Nephron progenitor cell (in vitro differentiated cells): ENCODE measurements around the gene LRBA.

Experiments
- DNase-seq: peaks from one replicate; pipeline ENCODE4 v3.0.0; 2021
- H3K27ac Mint-ChIP-seq: 2 replicates; pipeline ENCODE4 v1.8.0; 2021; ENCODE audit warnings: mild to moderate bottlenecking, moderate library complexity, mixed read lengths
- H3K27me3 Mint-ChIP-seq: 2 replicates; pipeline ENCODE4 v1.8.0; 2021; ENCODE audit warnings: mild to moderate bottlenecking, low read depth, mixed read lengths; ENCODE audit not compliant: poor library complexity
- H3K36me3 Mint-ChIP-seq: 2 replicates; pipeline ENCODE4 v1.8.0; 2021; ENCODE audit warnings: low read depth, mixed read lengths
- H3K4me1 Mint-ChIP-seq: 2 replicates; pipeline ENCODE4 v1.8.0; 2021; ENCODE audit warnings: mixed read lengths
- H3K4me3 Mint-ChIP-seq: 2 replicates; pipeline ENCODE4 v1.8.0; 2021; ENCODE audit warnings: mild to moderate bottlenecking, moderate library complexity, mixed read lengths
- H3K9me3 Mint-ChIP-seq: 2 replicates; pipeline ENCODE4 v1.8.0; 2021; ENCODE audit warnings: mild to moderate bottlenecking, moderate library complexity, mixed read lengths
- TF ChIP-seq, protein P1 (sequence below): fragments of 200-600 bp; sonication (generic); IDR thresholded peaks from 2 replicates; pipeline ENCODE4 v1.5.0; 2021; ENCODE audit warnings: antibody characterized with exemption

The LRBA gene

GRCh38 chr4:150822407-150822806 is 192.7 kb downstream of the LRBA start:
- no peak for DNase-seq
- H3K27me3 Mint-ChIP-seq, result no peaks in the 10 kb centered on the region
- TF ChIP-seq, protein P1, sequence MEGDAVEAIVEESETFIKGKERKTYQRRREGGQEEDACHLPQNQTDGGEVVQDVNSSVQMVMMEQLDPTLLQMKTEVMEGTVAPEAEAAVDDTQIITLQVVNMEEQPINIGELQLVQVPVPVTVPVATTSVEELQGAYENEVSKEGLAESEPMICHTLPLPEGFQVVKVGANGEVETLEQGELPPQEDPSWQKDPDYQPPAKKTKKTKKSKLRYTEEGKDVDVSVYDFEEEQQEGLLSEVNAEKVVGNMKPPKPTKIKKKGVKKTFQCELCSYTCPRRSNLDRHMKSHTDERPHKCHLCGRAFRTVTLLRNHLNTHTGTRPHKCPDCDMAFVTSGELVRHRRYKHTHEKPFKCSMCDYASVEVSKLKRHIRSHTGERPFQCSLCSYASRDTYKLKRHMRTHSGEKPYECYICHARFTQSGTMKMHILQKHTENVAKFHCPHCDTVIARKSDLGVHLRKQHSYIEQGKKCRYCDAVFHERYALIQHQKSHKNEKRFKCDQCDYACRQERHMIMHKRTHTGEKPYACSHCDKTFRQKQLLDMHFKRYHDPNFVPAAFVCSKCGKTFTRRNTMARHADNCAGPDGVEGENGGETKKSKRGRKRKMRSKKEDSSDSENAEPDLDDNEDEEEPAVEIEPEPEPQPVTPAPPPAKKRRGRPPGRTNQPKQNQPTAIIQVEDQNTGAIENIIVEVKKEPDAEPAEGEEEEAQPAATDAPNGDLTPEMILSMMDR, result no peak
- H3K4me3 Mint-ChIP-seq, result no peak overlapping the region
- no peaks in the 10 kb centered on the region for H3K9me3 Mint-ChIP-seq
- peaks cover 39% of the 10 kb centered on the region for H3K36me3 Mint-ChIP-seq
- no peaks in the 10 kb centered on the region for H3K4me1 Mint-ChIP-seq
- no peak overlapping the region for H3K27ac Mint-ChIP-seq

- Mint-ChIP-seq H3K27ac (no peak overlapping the region), H3K4me1 (no peaks in the 10 kb centered on the region)
- TF ChIP-seq, protein P1, result no peak
These were observed 193.4 kb downstream of the LRBA start for GRCh38 chr4:150821641-150822040.

DNA sequence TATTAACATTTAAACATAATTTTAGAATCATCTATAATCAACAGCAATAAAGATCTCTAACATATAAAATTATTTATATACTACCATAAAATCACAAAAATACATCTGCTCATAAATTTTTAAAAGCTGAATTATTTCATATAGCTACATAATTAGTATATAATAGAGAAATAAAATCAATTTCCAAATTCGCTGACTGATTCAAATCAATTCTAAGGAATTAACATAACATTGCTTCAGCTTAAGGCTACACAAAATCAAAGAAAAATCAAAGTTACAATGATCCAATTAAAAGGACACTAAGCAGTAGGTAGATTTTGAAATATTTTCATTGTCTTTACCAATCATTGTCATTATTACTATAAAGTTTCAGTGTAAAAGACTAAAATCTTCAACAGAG is 194.7 kb downstream of the LRBA start:
- Mint-ChIP-seq H3K4me1 (no peaks in the 10 kb centered on the region), H3K4me3 (no peak overlapping the region), H3K27ac (no peak overlapping the region), H3K27me3 (no peaks in the 10 kb centered on the region), H3K36me3 (peaks cover 33% of the 10 kb centered on the region), H3K9me3 (peaks cover 3% of the 10 kb centered on the region)
- TF ChIP-seq, protein P1, result no peak
- DNase-seq, result no peak

More at GRCh38 chr4:150821641-150822040, 193.4 kb downstream of the LRBA start:
- H3K27me3 Mint-ChIP-seq, result no peaks in the 10 kb centered on the region
- DNase-seq, result no peak
- H3K4me3 Mint-ChIP-seq, result no peak overlapping the region
- H3K36me3 Mint-ChIP-seq, result peaks cover 37% of the 10 kb centered on the region
- peaks cover 3% of the 10 kb centered on the region for H3K9me3 Mint-ChIP-seq

GRCh38 chr4:150818661-150819060 is 196.4 kb downstream of the LRBA start:
- peaks cover 18% of the 10 kb centered on the region for H3K36me3 Mint-ChIP-seq
- H3K9me3 Mint-ChIP-seq, result peaks cover 3% of the 10 kb centered on the region
- H3K4me1 Mint-ChIP-seq, result no peaks in the 10 kb centered on the region
- no peak overlapping the region for H3K27ac Mint-ChIP-seq
- DNase-seq, result no peak
- H3K4me3 Mint-ChIP-seq, result no peak overlapping the region
- no peaks in the 10 kb centered on the region for H3K27me3 Mint-ChIP-seq
- TF ChIP-seq, protein P1, result no peak

DNA sequence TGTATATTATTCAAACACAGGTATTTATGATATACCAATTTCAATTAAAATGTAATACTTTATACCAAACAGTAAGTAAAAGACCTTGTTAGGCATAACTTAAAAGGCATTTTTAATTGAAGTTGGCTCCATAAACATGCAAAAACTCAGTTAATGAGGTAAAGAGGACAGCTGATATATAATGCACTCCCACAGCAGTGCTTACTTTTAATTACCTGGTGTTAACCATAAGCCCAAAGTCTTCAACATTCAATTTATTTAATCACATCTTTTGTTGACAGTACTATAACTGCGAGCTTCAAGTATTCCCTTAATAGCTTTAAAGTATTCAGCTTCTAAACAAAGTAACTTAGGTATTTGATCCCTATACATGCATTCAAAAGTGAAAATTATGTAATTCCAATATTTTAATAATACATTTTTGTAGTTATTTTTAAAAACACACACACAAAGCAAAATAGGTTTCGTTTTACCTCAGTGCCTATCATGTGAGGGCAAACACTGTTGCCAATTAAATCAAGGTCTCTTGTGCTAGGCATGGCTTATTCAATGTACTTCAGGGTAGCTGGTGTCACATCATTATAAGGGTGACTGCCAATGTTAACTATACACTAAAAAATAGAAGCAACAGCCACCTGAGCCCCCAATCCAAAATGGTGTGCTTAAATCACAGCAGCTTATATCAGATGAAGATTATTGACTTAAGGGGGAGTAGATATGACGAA is 197.1 kb downstream of the LRBA start:
- no peak overlapping the region for H3K27ac Mint-ChIP-seq
- peaks cover 3% of the 10 kb centered on the region for H3K9me3 Mint-ChIP-seq
- TF ChIP-seq, protein P1, result no peak
- no peaks in the 10 kb centered on the region for H3K4me1 Mint-ChIP-seq
- DNase-seq, result no peak
- peaks cover 14% of the 10 kb centered on the region for H3K36me3 Mint-ChIP-seq
- H3K4me3 Mint-ChIP-seq, result no peak overlapping the region
- H3K27me3 Mint-ChIP-seq, result no peaks in the 10 kb centered on the region

- Mint-ChIP-seq H3K27ac (no peak overlapping the region), H3K4me3 (no peak overlapping the region), H3K36me3 (peaks cover 14% of the 10 kb centered on the region), H3K4me1 (peaks cover 5% of the 10 kb centered on the region), H3K27me3 (no peaks in the 10 kb centered on the region), H3K9me3 (peaks cover 3% of the 10 kb centered on the region)
- DNase-seq, result no peak
- TF ChIP-seq, protein P1, result no peak
These were observed 198.1 kb downstream of the LRBA start for GRCh38 chr4:150817017-150817416.
